ENCODE results near the gene RHOB.

Gene RHOB

GRCh38 chr2:20473128-20473527 lies 26.3 kb downstream of the RHOB start:
- ATAC-seq, result no peak
- TF ChIP-seq SNAI2 (CRISPR knock-in tag; IDR thresholded peaks at IDR 0.05) (no peak), GLIS3 (CRISPR knock-in tag; IDR thresholded peaks at IDR 0.05) (no peak), ZNF8 (CRISPR knock-in tag; IDR thresholded peaks at IDR 0.05) (no peak), ZC3H10 (CRISPR knock-in tag; IDR thresholded peaks at IDR 0.05) (no peak), OSR1 (CRISPR knock-in tag; IDR thresholded peaks at IDR 0.05) (no peak), ZFP30 (CRISPR knock-in tag; IDR thresholded peaks at IDR 0.05) (no peak), ZNF565 (CRISPR knock-in tag; conservative IDR thresholded peaks at IDR 0.05; ENCODE audit: low read depth) (no peak), CSRNP3 (CRISPR knock-in tag; IDR thresholded peaks at IDR 0.05) (no peak), TCF4 (CRISPR knock-in tag; IDR thresholded peaks at IDR 0.05; ENCODE audit: borderline replicate concordance) (no peak), ESRRG (CRISPR knock-in tag; IDR thresholded peaks at IDR 0.05) (no peak), PPARA (CRISPR knock-in tag; IDR thresholded peaks at IDR 0.05; ENCODE audit: borderline replicate concordance) (no peak), TSHZ2 (CRISPR knock-in tag; IDR thresholded peaks at IDR 0.05) (no peak), POU6F1 (CRISPR knock-in tag; IDR thresholded peaks at IDR 0.05; ENCODE audit: borderline replicate concordance, low read depth) (no peak), BACH2 (CRISPR knock-in tag; IDR thresholded peaks at IDR 0.05; ENCODE audit: borderline replicate concordance) (no peak), ISL1 (CRISPR knock-in tag; IDR thresholded peaks at IDR 0.05) (no peak), ZNF70 (CRISPR knock-in tag; IDR thresholded peaks at IDR 0.05) (no peak), ARNTL (CRISPR knock-in tag; IDR thresholded peaks at IDR 0.05; ENCODE audit: borderline replicate concordance, low read depth) (no peak)

GRCh38 chr2:20474757-20475566 lies 28.1 kb downstream of the RHOB start:
- no peak for TF ChIP-seq RARB (CRISPR knock-in tag; IDR thresholded peaks at IDR 0.05)
- TF ChIP-seq POU6F1 (CRISPR knock-in tag; IDR thresholded peaks at IDR 0.05; ENCODE audit: borderline replicate concordance, low read depth), result no peak
- no peak for TF ChIP-seq GLIS3 (CRISPR knock-in tag; IDR thresholded peaks at IDR 0.05)
- TF ChIP-seq TCF4 (CRISPR knock-in tag; IDR thresholded peaks at IDR 0.05; ENCODE audit: borderline replicate concordance), result no peak

GRCh38 chr2:20475567-20475952 lies 28.7 kb downstream of the RHOB start:
- TF ChIP-seq ARNTL (CRISPR knock-in tag; IDR thresholded peaks at IDR 0.05; ENCODE audit: borderline replicate concordance, low read depth) (no peak), POU6F1 (CRISPR knock-in tag; IDR thresholded peaks at IDR 0.05; ENCODE audit: borderline replicate concordance, low read depth) (no peak), TOX (CRISPR knock-in tag; IDR thresholded peaks at IDR 0.05; ENCODE audit: borderline replicate concordance) (no peak), ZNF8 (CRISPR knock-in tag; IDR thresholded peaks at IDR 0.05) (no peak), CSRNP3 (CRISPR knock-in tag; IDR thresholded peaks at IDR 0.05) (no peak), SNAI2 (CRISPR knock-in tag; IDR thresholded peaks at IDR 0.05) (no peak)
- no peak for ATAC-seq

More at GRCh38 chr2:20474757-20475566, 28.1 kb downstream of the RHOB start:
- no peak for ATAC-seq

Data from SK-N-SH treated with all-trans-retinoic acid at 6 μM for 48 hours (cell line).